GM19193 (cell line): ENCODE data around the gene SMYD3.

Experiments
- POLR2A ChIP-seq: IDR thresholded peaks from 4 replicates; pipeline ENCODE4 v1.6.1; 2011; ENCODE audit not compliant: insufficient read depth, insufficient read length; ENCODE audit errors: extremely low read depth

The SMYD3 gene

GRCh38 chr1:246093230-246093629, 413.8 kb downstream of the SMYD3 start:
- no peak for TF ChIP-seq POLR2A

DNA sequence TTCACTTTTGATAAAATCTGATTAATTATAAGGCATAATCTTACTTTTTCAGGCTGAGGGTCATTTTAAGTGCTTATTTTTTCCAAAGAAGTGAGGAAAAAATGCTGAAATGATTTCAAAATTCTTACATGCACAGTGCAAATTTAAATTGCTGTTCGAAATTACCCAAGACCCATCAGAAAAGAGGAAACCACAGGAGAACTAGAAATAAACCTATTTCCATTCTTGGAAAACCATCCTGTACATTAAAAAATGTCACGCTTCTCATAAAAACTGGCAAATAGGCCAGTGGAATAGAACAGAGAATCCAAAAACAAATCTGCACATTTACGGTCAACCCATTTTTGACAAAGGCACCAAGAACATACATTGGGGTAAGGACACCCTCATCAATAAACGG, 414.9 kb downstream of the SMYD3 start:
- no peak for TF ChIP-seq POLR2A

GRCh38 chr1:246091477-246091876, 415.6 kb downstream of the SMYD3 start:
- TF ChIP-seq POLR2A: no peak

- no peak for TF ChIP-seq POLR2A
Measured at GRCh38 chr1:246086191-246086590, 420.9 kb downstream of the SMYD3 start.

GRCh38 chr1:246083416-246083815, 423.7 kb downstream of the SMYD3 start:
- no peak for TF ChIP-seq POLR2A

GRCh38 chr1:246081856-246082668, 425.0 kb downstream of the SMYD3 start:
- TF ChIP-seq POLR2A: no peak

DNA sequence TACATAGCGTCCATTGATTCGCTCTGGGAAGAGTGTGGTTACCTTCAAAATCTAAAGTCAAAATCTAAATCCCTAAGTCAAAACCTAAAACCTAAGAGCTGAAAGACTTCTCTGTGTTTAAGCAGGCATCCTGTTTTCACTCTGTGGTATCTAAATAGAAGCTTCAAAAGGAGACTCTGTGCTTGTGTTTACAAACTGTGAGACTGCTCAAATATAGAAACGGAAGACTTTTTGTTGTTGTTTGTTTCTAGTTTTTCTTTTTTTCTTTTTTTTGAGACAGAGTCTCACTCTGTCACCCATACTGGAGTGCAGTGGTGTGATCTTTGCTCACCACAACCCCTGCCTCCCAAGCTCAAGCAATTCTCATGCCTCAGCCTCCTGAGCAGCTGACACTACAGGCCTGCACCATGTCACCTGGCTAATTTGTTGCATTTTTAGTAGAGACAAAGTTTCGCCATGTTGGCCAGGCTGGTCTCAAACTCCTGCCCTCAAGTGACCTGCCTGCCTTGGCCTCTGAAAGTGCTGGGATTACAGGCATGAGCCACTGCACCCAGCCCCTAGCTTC, 425.9 kb downstream of the SMYD3 start:
- no peak for TF ChIP-seq POLR2A

DNA sequence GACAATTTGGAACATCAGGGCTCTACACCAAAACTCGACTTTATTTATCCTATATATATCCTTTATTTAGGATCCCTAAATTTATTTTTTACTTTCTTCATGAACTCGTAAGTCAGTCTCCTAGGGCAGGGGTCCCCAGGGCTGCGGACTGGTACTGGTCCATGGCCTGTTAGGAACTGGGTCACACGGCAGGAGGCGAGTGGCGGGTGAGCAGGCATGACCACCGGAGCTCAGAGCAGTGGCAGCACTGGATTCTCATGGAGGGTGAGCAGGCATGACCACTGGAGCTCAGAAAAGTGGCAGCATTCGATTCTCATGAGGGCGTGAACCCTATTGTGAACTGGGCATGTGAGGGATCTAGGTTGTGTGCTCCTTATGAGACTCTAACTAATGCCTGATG, 427.0 kb downstream of the SMYD3 start:
- TF ChIP-seq POLR2A: no peak

DNA sequence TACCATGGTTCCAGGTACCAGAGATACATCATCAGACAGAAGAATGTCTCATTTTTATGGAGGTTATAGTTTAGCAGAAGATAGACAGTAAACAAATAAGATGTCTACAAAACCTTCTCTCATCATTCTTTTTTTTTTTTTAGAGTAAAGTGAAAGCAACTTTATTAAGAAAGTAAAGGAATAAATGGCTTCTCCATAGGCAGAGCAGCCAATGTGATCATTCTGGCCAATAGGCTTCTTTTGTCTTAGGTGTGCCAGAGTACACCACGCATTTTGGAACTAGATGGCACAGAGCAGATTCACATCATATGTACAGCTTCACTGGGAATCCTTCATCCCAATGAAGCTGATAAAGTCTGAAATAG, 428.2 kb downstream of the SMYD3 start:
- no peak for TF ChIP-seq POLR2A

DNA sequence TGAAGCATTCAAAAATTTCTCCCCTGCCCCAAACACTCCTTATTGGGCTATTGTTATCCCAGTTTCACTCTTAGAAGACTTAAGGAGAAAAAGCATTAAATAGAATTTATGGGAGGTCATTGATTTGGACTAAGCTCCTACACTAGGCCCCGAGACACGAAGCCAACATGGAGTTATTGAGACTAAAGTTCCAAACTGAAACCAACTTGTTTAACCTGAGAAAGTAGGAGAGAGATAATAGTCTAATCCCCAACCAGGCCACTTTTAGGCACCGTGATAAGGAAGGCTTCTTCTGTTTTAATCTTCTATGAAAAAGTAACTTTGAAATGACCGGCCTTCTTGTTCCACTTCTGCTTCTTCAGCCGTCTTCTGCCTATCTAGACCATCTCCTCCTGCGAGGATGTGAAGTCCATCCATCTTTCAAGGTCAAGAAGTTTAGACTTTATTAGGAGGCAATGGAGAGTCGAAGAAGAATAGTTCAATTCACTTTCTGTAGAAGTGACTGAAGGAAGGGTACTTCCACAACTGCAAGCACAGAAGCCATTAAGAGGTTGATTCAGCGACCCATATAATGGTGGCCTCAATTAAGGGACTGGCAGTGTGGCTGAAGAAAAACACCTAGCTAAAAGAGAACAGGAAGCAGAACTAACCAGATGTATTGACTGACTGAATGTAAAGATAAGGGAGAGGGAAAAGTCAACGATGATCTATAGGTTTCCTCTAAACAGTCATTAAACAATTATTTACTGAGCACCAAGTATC, 428.8 kb downstream of the SMYD3 start:
- TF ChIP-seq POLR2A: no peak

DNA sequence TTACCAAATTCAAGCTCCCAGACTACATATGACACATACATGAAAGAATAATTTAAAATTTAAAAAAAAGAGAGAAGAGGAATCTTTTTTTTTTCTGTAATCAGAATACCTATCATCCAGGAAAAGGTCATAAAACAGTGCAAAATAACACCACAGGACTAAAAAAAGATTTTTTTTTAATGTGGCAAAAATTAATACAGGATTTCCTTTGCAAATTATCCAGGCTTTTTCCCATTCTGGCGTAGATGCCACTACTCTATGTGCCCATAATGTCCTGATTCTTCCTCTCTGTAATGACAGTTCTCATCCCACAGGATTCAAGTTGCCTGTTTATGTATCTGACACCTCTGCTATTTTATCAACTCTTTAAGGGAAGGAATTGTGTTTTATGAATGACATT, 429.6 kb downstream of the SMYD3 start:
- no peak for TF ChIP-seq POLR2A

GRCh38 chr1:246074421-246074820, 432.7 kb downstream of the SMYD3 start:
- TF ChIP-seq POLR2A: no peak

- no peak for TF ChIP-seq POLR2A
Measured at GRCh38 chr1:246072456-246072955, 434.6 kb downstream of the SMYD3 start.

DNA sequence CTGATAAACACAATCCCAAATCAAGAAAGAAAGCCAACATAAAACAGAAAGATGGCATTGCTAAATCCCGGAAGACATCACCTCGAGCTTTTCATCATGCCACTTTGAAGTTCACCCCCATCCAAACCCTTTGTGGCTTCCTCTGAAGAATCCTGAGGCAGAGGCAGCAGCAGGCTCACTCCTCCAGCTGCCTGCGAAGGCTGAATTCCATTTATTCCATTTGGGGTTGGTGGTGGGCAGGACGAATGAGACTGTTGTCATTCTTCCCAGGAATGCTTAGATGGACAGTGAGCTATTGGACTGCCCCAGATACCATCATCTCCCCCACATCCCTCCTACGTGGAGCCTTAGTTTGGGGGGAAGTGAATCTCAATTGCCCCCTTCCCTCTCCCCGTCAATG, 437.5 kb downstream of the SMYD3 start:
- no peak for TF ChIP-seq POLR2A

GRCh38 chr1:246068619-246069509, 438.2 kb downstream of the SMYD3 start:
- no peak for TF ChIP-seq POLR2A

GRCh38 chr1:246068217-246068512, 438.9 kb downstream of the SMYD3 start:
- TF ChIP-seq POLR2A: no peak
